GM18870 (cell line): ENCODE results near the gene FLOT2.
"Not testable (repeated sequence)": the region's sequence is repeated elsewhere in the genome, so short reads cannot be mapped to it uniquely, and the experiment has no call there.

Source experiments
- ATAC-seq: cut with Tn5 transposase; IDR thresholded peaks from one replicate; pipeline ENCODE4 v1.9.1; 2021; ENCODE audit warnings: moderate library complexity; ENCODE audit not compliant: unreplicated experiment

FLOT2 gene

DNA sequence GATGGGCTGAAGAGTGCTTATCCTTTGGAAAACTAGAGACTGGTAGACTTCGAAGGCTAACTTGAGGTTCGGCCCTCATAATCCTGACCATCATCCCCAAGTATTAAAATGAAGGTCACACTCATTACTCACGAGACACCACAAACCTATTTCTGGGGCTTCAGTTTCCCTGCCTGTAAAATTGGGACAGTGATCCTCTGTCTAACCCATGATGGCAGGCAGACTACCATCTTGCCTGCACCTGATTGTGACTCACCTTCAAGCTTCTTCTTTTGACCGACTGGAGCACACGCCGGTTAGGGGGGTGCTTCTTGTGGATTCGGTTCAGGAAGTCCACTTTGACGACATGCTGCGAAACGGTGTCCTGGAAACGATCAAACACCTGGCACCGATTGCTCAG is 19.5 kb upstream of the FLOT2 start:
- no peak for ATAC-seq

GRCh38 chr17:28916302-28916934 is 18.9 kb upstream of the FLOT2 start:
- ATAC-seq: no peak

GRCh38 chr17:28912938-28913333 is 15.4 kb upstream of the FLOT2 start:
- no peak for ATAC-seq

DNA sequence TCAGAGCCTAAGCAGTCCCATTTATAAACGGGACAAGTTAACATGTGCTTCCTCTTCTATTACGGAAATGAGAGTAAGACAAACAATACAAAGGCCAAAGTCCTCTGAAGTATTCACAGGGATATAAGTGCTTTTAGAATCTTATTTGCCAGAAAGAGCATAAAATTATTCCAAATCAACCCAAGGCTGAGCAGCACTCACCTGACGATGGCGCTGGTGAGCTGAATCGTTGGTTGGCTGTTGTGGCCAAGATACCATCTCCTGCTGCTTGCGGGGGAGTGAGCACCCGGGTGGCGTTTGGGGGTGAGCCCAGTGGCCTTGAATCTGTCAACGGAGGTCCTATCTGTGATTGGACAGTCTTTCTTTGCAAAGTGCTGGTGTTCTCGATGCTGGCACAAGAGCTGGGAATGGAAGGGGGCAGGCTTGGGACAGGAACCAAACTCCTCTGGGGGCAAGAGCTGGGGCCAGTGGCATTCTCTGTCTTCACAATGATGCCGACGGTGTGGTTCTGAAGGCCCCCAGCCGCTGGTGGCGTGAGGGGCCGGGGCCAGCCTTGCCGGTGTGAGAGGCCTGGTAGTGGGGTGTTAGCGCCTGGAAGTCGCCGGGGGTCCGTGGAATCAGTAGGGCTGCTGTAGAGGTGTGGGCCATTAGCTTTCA is 14.9 kb upstream of the FLOT2 start:
- no peak for ATAC-seq

GRCh38 chr17:28911411-28912045 is 14.0 kb upstream of the FLOT2 start:
- no peak for ATAC-seq

DNA sequence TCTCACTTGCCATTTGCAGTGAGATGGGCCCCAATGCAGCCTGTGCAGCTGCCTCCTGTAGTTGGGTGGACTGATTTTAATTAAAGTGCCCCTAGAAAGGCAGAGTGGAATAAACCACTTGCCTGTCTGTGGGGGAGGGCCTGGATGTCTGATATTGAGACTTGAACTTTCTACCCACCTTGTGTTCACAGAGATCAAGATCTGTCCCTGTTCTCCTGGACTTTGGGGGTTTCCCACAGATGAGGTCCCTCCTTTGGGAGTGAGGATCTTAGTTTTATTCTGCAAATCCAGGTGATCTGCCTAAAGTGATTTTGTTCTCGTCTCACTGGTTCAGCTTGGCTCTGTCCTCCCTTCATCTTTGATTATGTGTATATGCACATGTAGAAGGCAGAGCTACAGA is 13.0 kb upstream of the FLOT2 start:
- ATAC-seq: no peak

DNA sequence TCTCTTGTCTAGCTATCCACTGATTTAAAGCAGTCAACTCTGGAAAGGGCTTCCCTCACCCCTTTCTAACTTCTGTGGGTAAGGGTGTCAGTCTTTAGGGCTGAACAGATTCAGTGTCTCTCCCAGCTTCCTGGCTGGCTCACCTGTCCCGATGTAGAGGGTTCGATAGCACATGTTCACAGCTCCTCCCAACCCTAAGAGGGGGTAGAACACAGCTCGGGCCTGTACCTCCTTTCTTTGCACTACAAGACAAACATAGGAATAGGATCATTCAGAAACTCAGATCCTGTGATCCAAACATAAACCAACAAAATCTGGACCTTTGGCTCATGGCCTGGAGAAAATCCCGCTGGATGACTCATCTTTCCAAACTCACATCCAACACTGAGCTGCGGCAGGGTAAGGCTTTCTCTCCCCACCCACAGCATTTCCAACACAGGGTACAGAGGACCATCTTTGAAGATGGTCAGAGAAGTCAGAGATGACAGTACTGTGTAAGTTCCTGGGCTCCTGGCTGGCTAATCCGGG is 11.2 kb upstream of the FLOT2 start:
- ATAC-seq: no peak

GRCh38 chr17:28907709-28908475 is 10.4 kb upstream of the FLOT2 start:
- no peak for ATAC-seq

- ATAC-seq: no peak
These were observed 9.3 kb upstream of the FLOT2 start for GRCh38 chr17:28906706-28907438.

GRCh38 chr17:28906276-28906675 is 8.7 kb upstream of the FLOT2 start:
- no peak for ATAC-seq

DNA sequence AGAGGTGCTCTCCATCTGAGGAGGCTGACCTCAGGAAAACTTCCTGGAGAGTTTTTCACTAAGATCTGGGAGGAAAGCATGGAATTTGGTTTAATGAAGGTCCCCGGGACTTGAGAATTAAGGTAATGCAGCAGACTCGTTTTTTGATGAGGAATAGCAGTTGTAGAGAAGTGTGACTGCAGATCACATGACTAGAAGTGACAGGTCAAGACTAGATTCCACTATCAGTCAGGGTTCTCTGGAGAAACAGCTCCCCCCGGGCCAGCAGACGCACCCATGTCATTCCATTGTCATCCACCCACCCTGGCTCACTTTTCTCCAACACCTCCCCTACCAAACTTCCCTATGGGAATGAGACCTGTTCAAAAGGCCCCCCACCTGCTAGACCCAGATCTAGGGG is 7.3 kb upstream of the FLOT2 start:
- no peak for ATAC-seq

DNA sequence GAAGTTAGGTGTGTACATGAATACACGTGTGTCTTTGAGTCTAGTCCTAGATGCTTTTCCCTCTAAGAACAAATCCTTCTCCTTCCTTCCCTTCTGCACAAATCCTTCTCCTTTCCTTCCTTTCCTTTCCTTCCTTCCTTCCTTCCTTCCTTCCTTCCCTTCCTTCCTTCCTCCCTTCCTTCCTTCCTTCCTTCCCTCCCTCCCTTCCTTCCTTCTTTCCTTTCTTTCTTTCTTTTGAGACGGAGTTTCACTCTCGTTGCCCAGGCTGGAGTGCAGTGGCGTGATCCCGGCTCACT is 6.0 kb upstream of the FLOT2 start:
- ATAC-seq: not testable (repeated sequence)

DNA sequence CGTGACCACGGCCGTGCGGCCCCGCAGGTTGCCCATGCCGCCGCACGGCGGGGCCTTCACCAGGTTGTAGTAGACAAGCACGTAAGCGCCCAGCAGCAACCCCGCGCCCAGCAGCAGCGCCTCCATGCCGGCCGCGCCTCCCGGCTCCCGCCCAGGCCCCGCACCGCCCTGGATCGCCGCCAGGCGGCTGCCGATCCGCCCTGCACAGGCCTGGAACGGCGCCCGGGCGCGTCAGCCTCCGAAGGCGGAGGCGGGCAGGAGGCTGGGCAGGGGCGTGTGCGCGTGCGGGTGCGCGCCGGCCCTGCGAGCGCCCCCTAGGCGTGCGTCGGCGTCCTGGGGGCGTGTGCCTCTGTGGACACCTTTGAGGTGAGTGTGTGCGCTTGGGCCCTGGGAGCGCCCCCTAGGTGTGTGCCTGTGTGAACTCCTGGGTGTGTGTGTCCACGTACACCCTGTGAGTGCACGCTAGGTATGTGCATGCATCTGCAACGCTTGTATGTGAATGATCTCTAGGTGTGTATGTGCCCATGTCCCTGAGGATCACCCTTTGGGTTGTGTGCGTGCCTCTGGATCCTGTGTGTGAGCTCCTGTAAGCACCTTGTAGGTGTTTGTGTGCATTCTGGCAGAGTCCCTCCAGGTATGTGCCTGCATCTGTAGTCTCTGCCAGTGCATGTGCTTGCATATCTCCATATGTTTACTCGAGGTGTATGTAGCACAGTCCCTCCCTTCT is 5.4 kb upstream of the FLOT2 start, which contains the start of gene DHRS13:
DHRS13 (minus strand) TSS at position 261 of the 727 bp plus-strand sequence; CDS start at position 126, 135 bp downstream.
- no peak for ATAC-seq

DNA sequence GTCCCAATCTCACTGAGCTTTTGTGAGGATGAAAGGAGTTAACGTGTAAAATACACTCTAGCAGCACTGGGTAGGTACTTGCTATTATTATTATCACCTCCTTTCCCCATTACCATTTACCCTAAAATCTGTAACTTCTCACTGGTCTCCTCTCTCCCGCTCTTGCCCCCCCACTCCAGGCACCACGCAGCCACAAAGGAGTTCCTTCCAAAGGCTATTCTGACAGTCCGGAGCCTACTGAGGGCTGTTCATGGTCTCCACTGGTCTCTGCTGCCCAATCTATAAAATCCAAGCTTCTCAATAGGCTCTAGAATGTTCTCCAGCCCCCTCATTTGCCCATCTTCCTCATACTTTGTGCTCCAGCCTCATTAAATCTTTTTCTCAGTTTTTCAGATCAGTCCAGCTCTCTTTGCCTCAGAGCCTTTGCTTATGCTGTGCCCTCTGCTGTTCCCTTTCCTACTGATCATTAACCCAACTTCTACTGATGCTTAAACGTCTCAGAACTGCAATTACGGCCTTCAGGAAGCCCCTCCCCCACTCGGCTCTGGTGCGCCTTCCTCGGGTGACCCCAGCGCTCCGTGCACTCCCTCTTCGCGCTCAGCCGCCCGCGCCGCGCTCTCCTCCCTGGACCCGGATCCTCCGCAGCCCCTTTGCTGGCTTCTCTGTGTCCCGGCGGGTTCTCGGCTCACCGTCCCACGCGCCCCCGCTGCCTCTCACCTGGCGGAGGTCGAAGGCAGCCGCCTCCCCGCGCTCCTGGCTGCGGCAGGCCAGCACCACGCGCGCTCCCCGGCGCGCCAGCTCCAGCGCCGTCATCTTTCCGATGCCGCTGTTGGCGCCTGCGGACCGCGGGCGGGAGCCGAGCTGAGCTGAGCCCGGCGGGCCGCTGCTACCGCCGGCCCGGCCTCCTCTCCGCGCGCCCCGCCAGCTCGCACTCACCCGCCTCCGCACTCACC is 4.6 kb upstream of the FLOT2 start:
- ATAC-seq: no peak

DNA sequence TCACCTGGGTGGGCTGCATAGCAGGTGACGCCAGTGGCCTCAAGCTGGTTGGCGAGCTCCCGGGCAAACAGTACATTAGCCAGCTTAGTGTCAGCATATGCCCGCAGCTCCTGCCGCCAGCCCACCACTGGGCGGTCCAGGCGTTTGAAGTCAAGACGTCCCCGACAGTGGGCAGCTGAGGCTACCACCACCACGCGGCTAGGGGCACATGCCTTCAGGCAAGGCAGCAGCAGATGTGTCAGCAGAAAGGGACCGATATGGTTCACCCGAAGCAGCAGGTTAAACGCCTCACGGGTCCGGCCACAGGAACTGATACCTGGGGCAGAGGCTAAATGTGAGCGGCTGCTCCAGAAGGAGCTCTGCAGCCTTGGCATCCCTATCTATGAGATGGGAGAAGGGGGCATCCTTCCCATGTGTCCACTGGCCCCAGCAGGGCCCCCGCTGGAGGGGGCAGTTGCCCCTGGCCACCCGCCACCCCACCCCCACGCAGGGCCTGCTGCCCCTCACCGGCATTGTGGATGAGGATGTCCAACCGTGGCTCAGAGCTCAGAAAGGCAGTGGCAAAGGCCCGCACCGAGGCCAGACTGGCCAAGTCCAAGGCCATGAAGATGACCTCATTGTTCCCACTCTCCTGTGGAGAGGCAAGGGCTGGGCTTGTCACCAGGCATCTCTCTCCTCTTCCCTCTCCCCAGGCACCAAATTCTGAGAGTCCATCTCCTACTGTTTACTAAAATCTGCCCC is 3.6 kb upstream of the FLOT2 start:
- no peak for ATAC-seq

GRCh38 chr17:28899212-28899815 is 1.8 kb upstream of the FLOT2 start:
- no peak for ATAC-seq

GRCh38 chr17:28898527-28898955 is 1.0 kb upstream of the FLOT2 start:
- no peak for ATAC-seq
